ENCODE results near the gene TRIM10. TPM values are rescaled to one million over a fixed set of nuclear protein-coding genes. Genes with fewer than 3 reads are reported as not detected.

The TRIM10 gene
- total and polyA plus RNA-seq, 4 donors = 0.29 to 128 (median 0.73) TPM

- DNase-seq (ENCODE audit: low spot score) = no peak
- 48% methylated on average over 31 of the region's 31 CpGs for WGBS
- H3K4me1 ChIP-seq (ENCODE audit: control insufficient read depth in 4 of 4, insufficient read depth in 4 of 4, low read length in 3 of 4) = peaks cover 0 to 16% (median 5%) of the 10 kb centered on the region in 4 donors
- TF ChIP-seq MAX (IDR thresholded peaks at IDR 0.05) = peak; percentile 56
- peak; percentile 75 for TF ChIP-seq YY1 (IDR thresholded peaks at IDR 0.05)
- TF ChIP-seq JUND (IDR thresholded peaks at IDR 0.05) = peak; percentile 30 to 67
- TF ChIP-seq NR2F2 (IDR thresholded peaks at IDR 0.05) = no peak
- TF ChIP-seq GABPA (IDR thresholded peaks at IDR 0.05 in 1 of 2, conservative IDR thresholded peaks at IDR 0.05 in 1 of 2) = peak in 1 of 2 donors; percentile 82
- peak; percentile 94 for TF ChIP-seq SP1 (IDR thresholded peaks at IDR 0.05)
- no peak for TF ChIP-seq RAD21 (IDR thresholded peaks at IDR 0.05)
- TF ChIP-seq RXRA (IDR thresholded peaks at IDR 0.05) = peak; percentile 39 to 60
- TF ChIP-seq HNF4A (conservative IDR thresholded peaks at IDR 0.05) = peak; percentile 94 to 95
- no peak for TF ChIP-seq TAF1 (conservative IDR thresholded peaks at IDR 0.05)
- TF ChIP-seq FOXA1 (IDR thresholded peaks at IDR 0.05) = peak; percentile 21
- TF ChIP-seq HNF4G (IDR thresholded peaks at IDR 0.05) = peak; percentile 92
- TF ChIP-seq EGR1 (IDR thresholded peaks at IDR 0.05; ENCODE audit: low read depth in 2 of 2) = peak; percentile 98
- TF ChIP-seq, protein P1, sequence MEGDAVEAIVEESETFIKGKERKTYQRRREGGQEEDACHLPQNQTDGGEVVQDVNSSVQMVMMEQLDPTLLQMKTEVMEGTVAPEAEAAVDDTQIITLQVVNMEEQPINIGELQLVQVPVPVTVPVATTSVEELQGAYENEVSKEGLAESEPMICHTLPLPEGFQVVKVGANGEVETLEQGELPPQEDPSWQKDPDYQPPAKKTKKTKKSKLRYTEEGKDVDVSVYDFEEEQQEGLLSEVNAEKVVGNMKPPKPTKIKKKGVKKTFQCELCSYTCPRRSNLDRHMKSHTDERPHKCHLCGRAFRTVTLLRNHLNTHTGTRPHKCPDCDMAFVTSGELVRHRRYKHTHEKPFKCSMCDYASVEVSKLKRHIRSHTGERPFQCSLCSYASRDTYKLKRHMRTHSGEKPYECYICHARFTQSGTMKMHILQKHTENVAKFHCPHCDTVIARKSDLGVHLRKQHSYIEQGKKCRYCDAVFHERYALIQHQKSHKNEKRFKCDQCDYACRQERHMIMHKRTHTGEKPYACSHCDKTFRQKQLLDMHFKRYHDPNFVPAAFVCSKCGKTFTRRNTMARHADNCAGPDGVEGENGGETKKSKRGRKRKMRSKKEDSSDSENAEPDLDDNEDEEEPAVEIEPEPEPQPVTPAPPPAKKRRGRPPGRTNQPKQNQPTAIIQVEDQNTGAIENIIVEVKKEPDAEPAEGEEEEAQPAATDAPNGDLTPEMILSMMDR (IDR thresholded peaks at IDR 0.05; ENCODE audit: low read depth, low read length, missing input control) = no peak
- TF ChIP-seq ZBTB33 (IDR thresholded peaks at IDR 0.05) = peak; percentile 43
- peak; percentile 75 for TF ChIP-seq ATF3 (IDR thresholded peaks at IDR 0.05)
- TF ChIP-seq FOXA2 (IDR thresholded peaks at IDR 0.05) = no peak
- TF ChIP-seq, protein P2, sequence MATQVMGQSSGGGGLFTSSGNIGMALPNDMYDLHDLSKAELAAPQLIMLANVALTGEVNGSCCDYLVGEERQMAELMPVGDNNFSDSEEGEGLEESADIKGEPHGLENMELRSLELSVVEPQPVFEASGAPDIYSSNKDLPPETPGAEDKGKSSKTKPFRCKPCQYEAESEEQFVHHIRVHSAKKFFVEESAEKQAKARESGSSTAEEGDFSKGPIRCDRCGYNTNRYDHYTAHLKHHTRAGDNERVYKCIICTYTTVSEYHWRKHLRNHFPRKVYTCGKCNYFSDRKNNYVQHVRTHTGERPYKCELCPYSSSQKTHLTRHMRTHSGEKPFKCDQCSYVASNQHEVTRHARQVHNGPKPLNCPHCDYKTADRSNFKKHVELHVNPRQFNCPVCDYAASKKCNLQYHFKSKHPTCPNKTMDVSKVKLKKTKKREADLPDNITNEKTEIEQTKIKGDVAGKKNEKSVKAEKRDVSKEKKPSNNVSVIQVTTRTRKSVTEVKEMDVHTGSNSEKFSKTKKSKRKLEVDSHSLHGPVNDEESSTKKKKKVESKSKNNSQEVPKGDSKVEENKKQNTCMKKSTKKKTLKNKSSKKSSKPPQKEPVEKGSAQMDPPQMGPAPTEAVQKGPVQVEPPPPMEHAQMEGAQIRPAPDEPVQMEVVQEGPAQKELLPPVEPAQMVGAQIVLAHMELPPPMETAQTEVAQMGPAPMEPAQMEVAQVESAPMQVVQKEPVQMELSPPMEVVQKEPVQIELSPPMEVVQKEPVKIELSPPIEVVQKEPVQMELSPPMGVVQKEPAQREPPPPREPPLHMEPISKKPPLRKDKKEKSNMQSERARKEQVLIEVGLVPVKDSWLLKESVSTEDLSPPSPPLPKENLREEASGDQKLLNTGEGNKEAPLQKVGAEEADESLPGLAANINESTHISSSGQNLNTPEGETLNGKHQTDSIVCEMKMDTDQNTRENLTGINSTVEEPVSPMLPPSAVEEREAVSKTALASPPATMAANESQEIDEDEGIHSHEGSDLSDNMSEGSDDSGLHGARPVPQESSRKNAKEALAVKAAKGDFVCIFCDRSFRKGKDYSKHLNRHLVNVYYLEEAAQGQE (IDR thresholded peaks at IDR 0.05) = peak; percentile 69
- peak within 1 kb of the TSS; percentile 21 to 61 (median 38) for H3K4me3 ChIP-seq (ENCODE audit: low read depth in 1 of 3, low read length in 3 of 3)
- no peaks in the 10 kb centered on the region for H3K9me3 ChIP-seq (ENCODE audit: control insufficient read depth in 4 of 4, low read length in 3 of 4)
- H3K9ac ChIP-seq (ENCODE audit: low read depth in 1 of 2, low read length in 2 of 2) = peak within 1 kb of the TSS in 1 of 2 donors; percentile 76
- H3K27ac ChIP-seq (ENCODE audit: low read depth in 1 of 2, low read length in 2 of 2) = peak within 1 kb of the TSS; percentile 74 to 86
- no peaks in the 10 kb centered on the region for H3K27me3 ChIP-seq (ENCODE audit: control insufficient read depth in 4 of 4, insufficient read depth in 4 of 4, low read length in 3 of 4)
- peaks cover 0 to 9% (median 6%) of the 10 kb centered on the region in 4 donors for H3K36me3 ChIP-seq (ENCODE audit: control insufficient read depth in 4 of 4, insufficient read depth in 3 of 4, low read depth in 1 of 4, low read length in 3 of 4)
Observed at GRCh38 chr6:30163090-30163917, 2.3 kb upstream of the TRIM10 start, which contains the start of gene TRIM15. TSS of gene TRIM15 (plus strand) at chr6:30163546. CDS start at chr6:30163685, 139 bp downstream.

Measured in liver (tissue), 9 donors.